K562 (cell line): ENCODE measurements around the gene ASB6. TPM values are rescaled to one million over a fixed set of nuclear protein-coding genes. Genes with fewer than 3 reads are reported as not detected.
A peak's percentile ranks its signal among the peaks of the same experiment; 100 is the strongest.

Experiments used
- BMI1 ChIP-seq: fragments of 150-350 bp; IDR thresholded peaks from 2 replicates; pipeline ENCODE4 v1.6.1; 2014; ENCODE audit warnings: low read length
- FOXA1 ChIP-seq: fragments of 450-650 bp; IDR thresholded peaks from 2 replicates; pipeline ENCODE4 v1.6.1; 2016; ENCODE audit warnings: mild to moderate bottlenecking, borderline replicate concordance
- PHF8 ChIP-seq: fragments of 200-600 bp; sonication (generic); IDR thresholded peaks from 2 replicates; pipeline ENCODE4 v1.6.1; 2012; ENCODE audit warnings: mixed run types, mild to moderate bottlenecking, inconsistent platforms, low read length, moderate library complexity, borderline replicate concordance
- SOX6 ChIP-seq: fragments of 450-650 bp; IDR thresholded peaks from 2 replicates; pipeline ENCODE4 v1.6.1; 2014; ENCODE audit warnings: mild to moderate bottlenecking
- TEAD1 ChIP-seq, 2 experiments: fragments of 450-650 bp in 1 of 2; sonication (generic) in 1 of 2; formaldehyde crosslinking; IDR thresholded peaks; 2 replicates each; pipeline versions ENCODE4 v1.4.0 to v1.8.0; 2020 to 2022; ENCODE audit warnings: mild to moderate bottlenecking in 2 of 2, missing genetic modification reagents in 1 of 2
- ZFP36 ChIP-seq: fragments of 150-350 bp; IDR thresholded peaks from 2 replicates; pipeline ENCODE4 v1.6.1; 2018; ENCODE audit warnings: low read length, low read depth; ENCODE audit not compliant: partially characterized antibody
- ZNF212 ChIP-seq: fragments of 450-650 bp; formaldehyde crosslinking; IDR thresholded peaks from 2 replicates; pipeline ENCODE4 v1.4.0; 2020; ENCODE audit warnings: mild to moderate bottlenecking
- ZNF384 ChIP-seq: IDR thresholded peaks from 2 replicates; pipeline ENCODE4 v1.6.1; 2012; ENCODE audit warnings: low read depth, low read length, improper control_type of control experiment
- polyA plus RNA-seq, 8 experiments: library from polyadenylated mRNA; depleted of rRNA in 4 of 8; stranded (reverse) in 5 of 8; unstranded in 3 of 8; fragments of >200 nt; fragmentation: Nextera tagmentation in 2 of 8; fragmentation: Illumina TruSeq in 1 of 8; extraction: Ambion mirVana in 2 of 8; extraction: Trizol in 1 of 8; gene quantifications; 2 replicates each; pipeline versions ENCODE4 v1.2.1 to v1.2.3, GENCODE V29; 2011 to 2014; ENCODE audit warnings: inconsistent platforms in 1 of 8, missing spikeins in 1 of 8
- total RNA-seq, 7 experiments: library from RNA; depleted of rRNA in 6 of 7; stranded (reverse); fragments of >200 nt in 6 of 7; fragmentation: Illumina TruSeq in 2 of 7; extraction: Trizol in 2 of 7; gene quantifications; 2 replicates each; pipeline versions ENCODE4 v1.2.1 to v1.2.3, GENCODE V29; 2011 to 2021; ENCODE audit warnings: low replicate concordance in 1 of 7
- TF ChIP-seq, protein P1 (sequence below): fragments of 250-450 bp; sonication (Bioruptor Pico); IDR thresholded peaks from 2 replicates; pipeline ENCODE4 v1.4.0; 2020; ENCODE audit warnings: mild to moderate bottlenecking
- TF ChIP-seq, protein P2 (sequence below): sonication (generic); formaldehyde crosslinking; IDR thresholded peaks from 2 replicates; pipeline ENCODE4 v1.4.0; 2020; ENCODE audit warnings: mild to moderate bottlenecking, missing genetic modification reagents
- TF ChIP-seq, protein P3 (sequence below): sonication (generic); formaldehyde crosslinking; IDR thresholded peaks from 2 replicates; pipeline ENCODE4 v1.8.1; 2023; ENCODE audit warnings: missing genetic modification reagents, mild to moderate bottlenecking, borderline replicate concordance

Gene ASB6
- total and polyA plus RNA-seq, 9 of the 15 experiments (the other 6 are each of a cell fraction or from before 2014, with no cell fraction given), result 0.92 to 17.8 (median 11.3) TPM

- TF ChIP-seq, protein P1, sequence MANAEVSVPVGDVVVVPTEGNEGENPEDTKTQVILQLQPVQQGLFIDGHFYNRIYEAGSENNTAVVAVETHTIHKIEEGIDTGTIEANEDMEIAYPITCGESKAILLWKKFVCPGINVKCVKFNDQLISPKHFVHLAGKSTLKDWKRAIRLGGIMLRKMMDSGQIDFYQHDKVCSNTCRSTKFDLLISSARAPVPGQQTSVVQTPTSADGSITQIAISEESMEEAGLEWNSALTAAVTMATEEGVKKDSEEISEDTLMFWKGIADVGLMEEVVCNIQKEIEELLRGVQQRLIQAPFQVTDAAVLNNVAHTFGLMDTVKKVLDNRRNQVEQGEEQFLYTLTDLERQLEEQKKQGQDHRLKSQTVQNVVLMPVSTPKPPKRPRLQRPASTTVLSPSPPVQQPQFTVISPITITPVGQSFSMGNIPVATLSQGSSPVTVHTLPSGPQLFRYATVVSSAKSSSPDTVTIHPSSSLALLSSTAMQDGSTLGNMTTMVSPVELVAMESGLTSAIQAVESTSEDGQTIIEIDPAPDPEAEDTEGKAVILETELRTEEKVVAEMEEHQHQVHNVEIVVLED (CRISPR knock-in tag), result no peak
- TF ChIP-seq, protein P2, sequence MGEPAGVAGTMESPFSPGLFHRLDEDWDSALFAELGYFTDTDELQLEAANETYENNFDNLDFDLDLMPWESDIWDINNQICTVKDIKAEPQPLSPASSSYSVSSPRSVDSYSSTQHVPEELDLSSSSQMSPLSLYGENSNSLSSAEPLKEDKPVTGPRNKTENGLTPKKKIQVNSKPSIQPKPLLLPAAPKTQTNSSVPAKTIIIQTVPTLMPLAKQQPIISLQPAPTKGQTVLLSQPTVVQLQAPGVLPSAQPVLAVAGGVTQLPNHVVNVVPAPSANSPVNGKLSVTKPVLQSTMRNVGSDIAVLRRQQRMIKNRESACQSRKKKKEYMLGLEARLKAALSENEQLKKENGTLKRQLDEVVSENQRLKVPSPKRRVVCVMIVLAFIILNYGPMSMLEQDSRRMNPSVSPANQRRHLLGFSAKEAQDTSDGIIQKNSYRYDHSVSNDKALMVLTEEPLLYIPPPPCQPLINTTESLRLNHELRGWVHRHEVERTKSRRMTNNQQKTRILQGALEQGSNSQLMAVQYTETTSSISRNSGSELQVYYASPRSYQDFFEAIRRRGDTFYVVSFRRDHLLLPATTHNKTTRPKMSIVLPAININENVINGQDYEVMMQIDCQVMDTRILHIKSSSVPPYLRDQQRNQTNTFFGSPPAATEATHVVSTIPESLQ (CRISPR knock-in tag), result no peak
- TF ChIP-seq, protein P3, sequence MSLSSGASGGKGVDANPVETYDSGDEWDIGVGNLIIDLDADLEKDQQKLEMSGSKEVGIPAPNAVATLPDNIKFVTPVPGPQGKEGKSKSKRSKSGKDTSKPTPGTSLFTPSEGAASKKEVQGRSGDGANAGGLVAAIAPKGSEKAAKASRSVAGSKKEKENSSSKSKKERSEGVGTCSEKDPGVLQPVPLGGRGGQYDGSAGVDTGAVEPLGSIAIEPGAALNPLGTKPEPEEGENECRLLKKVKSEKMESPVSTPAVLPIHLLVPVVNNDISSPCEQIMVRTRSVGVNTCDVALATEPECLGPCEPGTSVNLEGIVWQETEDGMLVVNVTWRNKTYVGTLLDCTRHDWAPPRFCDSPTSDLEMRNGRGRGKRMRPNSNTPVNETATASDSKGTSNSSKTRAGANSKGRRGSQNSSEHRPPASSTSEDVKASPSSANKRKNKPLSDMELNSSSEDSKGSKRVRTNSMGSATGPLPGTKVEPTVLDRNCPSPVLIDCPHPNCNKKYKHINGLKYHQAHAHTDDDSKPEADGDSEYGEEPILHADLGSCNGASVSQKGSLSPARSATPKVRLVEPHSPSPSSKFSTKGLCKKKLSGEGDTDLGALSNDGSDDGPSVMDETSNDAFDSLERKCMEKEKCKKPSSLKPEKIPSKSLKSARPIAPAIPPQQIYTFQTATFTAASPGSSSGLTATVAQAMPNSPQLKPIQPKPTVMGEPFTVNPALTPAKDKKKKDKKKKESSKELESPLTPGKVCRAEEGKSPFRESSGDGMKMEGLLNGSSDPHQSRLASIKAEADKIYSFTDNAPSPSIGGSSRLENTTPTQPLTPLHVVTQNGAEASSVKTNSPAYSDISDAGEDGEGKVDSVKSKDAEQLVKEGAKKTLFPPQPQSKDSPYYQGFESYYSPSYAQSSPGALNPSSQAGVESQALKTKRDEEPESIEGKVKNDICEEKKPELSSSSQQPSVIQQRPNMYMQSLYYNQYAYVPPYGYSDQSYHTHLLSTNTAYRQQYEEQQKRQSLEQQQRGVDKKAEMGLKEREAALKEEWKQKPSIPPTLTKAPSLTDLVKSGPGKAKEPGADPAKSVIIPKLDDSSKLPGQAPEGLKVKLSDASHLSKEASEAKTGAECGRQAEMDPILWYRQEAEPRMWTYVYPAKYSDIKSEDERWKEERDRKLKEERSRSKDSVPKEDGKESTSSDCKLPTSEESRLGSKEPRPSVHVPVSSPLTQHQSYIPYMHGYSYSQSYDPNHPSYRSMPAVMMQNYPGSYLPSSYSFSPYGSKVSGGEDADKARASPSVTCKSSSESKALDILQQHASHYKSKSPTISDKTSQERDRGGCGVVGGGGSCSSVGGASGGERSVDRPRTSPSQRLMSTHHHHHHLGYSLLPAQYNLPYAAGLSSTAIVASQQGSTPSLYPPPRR (CRISPR knock-in tag), result no peak
- no peak for TF ChIP-seq ZNF212 (CRISPR knock-in tag)
- TF ChIP-seq SOX6, result peak; percentile 58; the same call in 1 of the 2 replicates
- peak; percentile 22; the same call in 1 of the 2 replicates for TF ChIP-seq PHF8
- no peak for TF ChIP-seq FOXA1
- no peak for TF ChIP-seq BMI1
- TF ChIP-seq ZFP36, result no peak
- no peak for TF ChIP-seq TEAD1 (CRISPR knock-in tag; IDR thresholded peaks at IDR 0.05)
- 0 out of 2 replicates have a peak, but pooled peaks have one; percentile 6 for TF ChIP-seq ZNF384
Observed at GRCh38 chr9:129587487-129588262, 54.3 kb downstream of the ASB6 start (continued).
